ENCODE measurements around the gene COMMD10. TPM values are rescaled to one million over a fixed set of nuclear protein-coding genes. Genes with fewer than 3 reads are reported as not detected.
"Not testable (repeated sequence)": the region's sequence is repeated elsewhere in the genome, so short reads cannot be mapped to it uniquely, and the experiment has no call there.

The COMMD10 gene
- 39.9 and 46.1 TPM in 2 replicates for total RNA-seq

GRCh38 chr5:116084871-116085715, at the start of gene COMMD10:
COMMD10 (plus strand) TSS chr5:116085025.
- DNase-seq (ENCODE audit: low read depth, low spot score): peak; percentile 19

DNA sequence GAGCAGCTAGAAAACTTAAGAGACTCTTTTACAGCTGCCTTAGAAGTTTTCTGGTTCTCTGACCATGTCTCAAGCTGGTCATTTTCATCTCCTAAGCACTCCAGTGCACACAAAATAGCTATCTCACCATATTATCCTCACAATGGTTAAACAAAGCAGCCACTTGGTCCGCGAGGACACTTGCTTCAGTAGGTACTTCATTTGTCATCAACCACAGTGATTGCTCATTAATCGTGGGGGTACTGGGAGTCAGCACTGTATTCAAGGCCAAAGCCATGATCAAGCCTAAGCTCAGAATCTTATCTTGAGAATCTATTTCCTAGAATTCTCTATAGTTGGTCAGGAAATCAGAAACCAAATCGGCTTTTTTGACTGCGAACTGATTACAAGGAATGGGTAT, 49.7 kb upstream of the COMMD10 start:
- DNase-seq (ENCODE audit: low read depth, low spot score): no peak

DNA sequence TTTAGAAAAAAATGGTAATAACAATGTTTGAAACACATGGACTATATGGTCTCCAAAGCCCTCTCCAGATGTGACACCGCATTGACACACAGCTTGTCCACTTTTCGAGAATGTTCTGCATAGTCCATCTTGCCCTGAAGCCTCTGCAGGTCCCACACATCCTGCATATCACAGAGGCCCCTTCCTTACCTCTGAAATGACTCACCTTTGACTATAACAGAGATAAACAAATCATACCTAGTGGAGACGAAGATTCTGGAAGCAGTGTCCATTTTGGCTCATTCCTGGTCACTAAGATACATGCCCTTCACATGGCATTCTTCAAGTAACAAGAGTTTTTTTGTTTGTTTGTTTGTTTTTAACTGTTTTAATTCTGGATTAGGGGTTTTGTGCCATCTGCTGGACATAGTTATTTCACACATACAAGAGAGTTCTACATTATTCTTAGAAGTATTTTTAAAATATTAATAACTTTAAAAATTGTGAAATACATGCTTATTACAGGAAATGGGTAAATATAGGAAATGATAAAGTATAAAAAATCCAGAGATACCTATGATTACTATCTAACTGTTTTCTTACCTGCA, 47.5 kb upstream of the COMMD10 start:
- DNase-seq (ENCODE audit: low read depth, low spot score): no peak

DNA sequence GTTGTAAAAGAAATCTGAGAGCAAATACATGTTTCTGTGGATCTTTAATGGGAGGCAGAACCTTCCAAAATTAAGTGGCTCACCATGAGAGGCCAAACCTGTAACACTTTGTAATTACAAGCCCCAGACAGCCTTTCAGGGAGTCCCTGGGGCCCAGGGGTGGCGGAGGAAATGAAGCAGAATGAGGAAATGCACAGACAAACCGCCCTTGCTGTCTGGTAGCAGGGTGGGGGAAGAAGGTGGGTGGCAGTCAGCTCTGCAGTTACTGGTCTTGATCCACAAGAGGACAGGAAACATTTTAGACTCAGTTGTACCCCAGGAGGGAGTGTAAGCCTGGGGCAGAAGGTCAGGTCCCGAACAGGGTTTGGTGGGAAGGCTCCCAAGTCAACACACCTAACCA, 46.0 kb upstream of the COMMD10 start:
- DNase-seq (ENCODE audit: low read depth, low spot score): no peak

GRCh38 chr5:116042375-116042774, 42.5 kb upstream of the COMMD10 start:
- no peak for DNase-seq (ENCODE audit: low read depth, low spot score)

GRCh38 chr5:116044073-116044472, 40.8 kb upstream of the COMMD10 start:
- no peak for DNase-seq (ENCODE audit: low read depth, low spot score)

- DNase-seq (ENCODE audit: low read depth, low spot score): no peak
These were observed 39.0 kb upstream of the COMMD10 start for GRCh38 chr5:116045821-116046220.

GRCh38 chr5:116046261-116046660, 38.6 kb upstream of the COMMD10 start:
- DNase-seq (ENCODE audit: low read depth, low spot score): no peak

DNA sequence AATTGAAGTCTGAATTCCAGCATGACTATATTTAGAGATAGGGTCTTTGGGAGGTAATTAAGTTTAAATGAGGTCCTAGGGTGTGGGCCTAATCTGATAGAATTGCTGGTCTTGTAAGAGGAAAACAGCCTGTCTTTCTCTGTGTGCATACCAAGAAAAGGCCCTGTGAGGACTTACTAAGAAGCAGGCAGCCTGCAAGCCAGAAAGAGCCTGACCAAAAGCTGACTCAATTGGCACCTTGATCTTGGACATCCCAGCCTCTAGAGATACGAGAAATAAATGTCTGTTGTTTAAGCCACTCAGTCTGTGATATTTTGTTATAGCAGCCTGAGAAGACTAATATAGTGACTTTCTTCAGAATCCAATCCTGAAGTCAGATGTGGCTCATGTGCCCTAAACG, 38.0 kb upstream of the COMMD10 start:
- DNase-seq (ENCODE audit: low read depth, low spot score): no peak

DNA sequence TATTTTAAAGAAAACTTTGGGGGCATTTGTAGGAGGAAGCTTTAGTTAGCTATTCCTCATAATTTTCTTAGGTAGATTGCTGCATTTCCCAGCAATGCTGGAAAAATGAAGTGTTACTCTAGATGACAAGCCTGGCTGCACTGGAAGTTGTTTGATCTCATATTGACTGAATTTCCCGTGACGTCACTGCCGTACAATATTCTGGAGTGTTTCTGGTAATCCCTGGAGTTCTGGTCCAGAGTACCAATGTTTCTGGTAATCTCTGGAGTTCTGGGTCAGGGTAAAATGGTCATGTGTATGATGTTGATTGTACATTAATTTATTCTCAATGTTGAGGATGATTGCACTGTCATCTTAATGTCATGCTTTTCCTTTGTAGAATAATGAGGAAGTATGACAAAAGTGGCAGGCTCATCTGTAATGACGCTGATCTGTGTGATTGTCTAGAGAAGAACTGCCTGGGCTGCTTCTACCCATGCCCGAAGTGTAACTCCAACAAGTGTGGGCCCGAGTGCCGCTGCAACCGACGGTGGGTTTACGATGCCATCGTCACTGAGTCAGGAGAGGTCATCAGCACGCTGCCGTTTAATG, 26.4 kb upstream of the COMMD10 start:
- DNase-seq (ENCODE audit: low read depth, low spot score): no peak

DNA sequence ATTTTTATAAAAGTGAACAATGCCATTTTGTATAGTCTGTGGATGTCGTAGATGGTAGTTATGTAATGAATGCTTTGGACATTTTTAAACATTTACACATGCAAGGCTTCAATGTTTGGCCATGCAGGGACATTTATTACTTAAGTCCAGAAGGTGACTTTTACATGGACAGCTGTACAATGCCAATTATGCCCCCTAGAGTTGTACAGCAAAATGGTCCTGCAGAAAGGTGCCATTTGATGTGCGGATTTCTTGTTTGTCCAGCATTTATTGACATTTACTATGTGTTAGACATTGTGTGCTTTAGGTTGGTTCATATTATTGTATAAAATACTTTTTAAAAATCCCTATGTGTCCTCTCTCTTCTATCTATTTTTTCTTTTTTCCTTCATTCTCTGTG, 22.5 kb upstream of the COMMD10 start:
- DNase-seq (ENCODE audit: low read depth, low spot score): no peak

DNA sequence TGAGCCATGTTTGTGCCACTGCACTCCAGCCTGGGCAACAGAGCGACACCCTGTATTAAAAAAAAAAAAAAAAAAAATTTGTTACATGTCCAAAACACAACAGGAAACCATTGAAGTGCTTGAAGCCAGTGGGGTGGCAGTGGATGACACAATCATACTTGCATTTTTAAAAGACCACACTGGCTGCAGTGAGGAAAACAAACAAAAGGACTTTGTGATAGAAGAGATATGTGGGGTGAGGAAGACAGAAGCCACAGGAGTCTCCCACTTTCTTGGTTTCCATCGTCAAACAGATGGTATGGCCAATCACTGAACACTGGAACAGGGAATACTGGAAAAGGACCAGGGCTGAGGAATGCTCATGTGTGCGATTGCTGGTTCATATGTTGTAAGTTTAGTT, 20.9 kb upstream of the COMMD10 start:
- no peak for DNase-seq (ENCODE audit: low read depth, low spot score)

GRCh38 chr5:116068028-116068632, 16.7 kb upstream of the COMMD10 start:
- peak; percentile 20 for DNase-seq (ENCODE audit: low read depth, low spot score)

GRCh38 chr5:116071211-116071610, 13.6 kb upstream of the COMMD10 start:
- DNase-seq (ENCODE audit: low read depth, low spot score): no peak

DNA sequence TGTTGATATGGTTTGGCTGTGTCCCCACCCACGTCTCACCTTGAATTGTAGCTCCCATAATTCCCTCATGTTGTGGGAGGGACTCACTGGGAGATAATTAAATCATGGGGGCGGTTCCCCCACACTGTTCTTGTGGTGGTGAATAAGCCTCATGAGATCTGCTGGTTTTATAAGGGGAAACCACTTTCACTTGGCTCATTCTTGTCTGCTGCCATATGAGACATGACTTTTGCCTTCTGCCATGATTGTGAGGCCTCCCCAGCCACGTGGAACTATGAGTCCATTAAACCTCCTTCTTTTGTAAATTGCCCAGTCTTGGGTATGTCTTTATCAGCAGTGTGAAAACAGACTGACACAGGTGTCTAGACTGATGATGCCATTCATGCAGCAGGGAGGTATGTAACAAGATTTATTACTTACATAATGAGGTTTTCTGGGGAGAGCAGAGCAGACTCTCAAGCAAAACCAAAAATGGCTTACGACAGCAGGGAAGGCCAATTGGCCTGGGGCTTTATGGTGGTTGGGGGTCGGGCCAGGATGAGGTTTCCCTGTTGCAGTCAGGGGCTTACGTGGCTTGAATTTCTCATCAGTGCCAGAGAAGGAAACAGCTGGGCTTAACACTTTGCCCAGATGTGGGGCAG, 9.5 kb upstream of the COMMD10 start:
- DNase-seq (ENCODE audit: low read depth, low spot score): no peak

DNA sequence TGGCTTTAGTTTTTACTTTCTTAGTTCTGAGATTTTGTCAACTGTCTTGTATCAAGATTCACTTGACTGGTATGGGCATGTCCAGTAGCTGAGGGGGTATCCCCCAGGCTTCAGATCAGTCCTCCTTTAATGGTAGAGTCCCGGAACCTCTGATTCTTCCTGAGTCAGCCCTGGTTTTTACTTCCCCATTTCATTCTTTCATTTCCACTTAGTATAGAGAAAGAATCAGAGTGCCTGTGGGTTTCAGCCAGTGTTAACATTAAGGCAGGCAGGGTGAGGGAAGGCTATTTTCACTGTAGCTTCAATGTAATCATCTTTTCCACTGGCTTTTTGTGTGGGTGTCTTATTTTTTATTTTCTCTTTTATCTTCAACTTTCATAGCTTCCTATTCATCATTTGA, 8.3 kb upstream of the COMMD10 start:
- DNase-seq (ENCODE audit: low read depth, low spot score): no peak

DNA sequence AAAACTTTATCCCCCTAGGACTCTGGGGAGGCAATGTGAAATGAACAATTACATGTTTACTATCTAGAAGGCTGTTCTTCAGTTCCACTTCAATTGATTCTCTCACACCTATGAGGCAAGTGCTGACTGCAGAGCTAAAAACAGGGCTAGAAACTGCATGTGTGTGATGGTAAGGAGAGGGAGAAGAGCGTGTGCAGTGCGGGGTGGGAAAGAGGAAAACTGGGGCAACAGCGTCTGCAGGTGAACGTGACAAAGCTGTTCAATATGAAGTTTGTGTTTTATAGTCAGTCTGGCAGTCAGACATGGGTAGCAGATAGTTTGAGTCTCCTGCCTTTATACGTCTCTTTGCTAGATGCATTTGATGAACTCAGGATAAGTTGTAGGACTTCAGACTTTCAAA, 6.6 kb upstream of the COMMD10 start:
- DNase-seq (ENCODE audit: low read depth, low spot score): no peak

DNA sequence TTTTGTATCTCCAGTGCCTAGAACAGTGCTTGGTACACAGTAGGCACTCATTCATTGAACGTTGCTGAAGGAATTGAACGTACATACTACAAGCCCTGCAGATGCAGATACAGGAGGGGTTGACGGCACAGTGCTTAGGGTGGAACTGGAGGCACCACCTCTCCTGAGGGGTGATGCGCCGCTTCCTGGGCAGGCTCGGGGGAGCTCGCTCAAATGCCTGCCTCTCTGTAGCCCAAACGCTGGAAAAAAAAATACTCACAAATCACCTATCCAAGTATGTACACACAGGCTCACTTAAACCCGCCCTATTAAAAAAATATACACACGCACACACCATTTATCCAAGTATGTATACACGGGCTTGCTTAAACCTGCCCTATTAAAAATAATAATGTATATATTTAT, 536 bp upstream of the COMMD10 start:
- DNase-seq (ENCODE audit: low read depth, low spot score): no peak

GRCh38 chr5:116086309-116086708, 1.5 kb downstream of the COMMD10 start:
- DNase-seq (ENCODE audit: low read depth, low spot score): not testable (repeated sequence)

DNA sequence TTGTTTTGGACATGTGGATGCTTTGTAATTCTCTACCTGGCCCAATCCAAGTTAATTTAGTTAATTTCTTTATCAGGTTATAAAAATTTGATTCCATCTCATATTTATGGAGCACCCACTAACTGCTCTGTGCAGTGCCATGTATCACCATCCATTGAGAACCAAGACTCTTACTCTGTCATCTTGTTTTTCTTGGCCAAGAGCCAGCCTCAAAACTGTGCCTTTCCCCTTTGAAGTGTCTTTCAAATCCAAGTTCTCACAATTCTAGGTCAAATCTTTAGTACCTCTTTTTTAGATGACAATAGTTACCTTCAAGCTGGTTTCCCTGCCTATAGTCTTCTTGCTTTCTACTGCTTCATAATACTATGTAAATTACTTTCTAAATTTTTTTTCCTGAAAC, 3.2 kb downstream of the COMMD10 start:
- DNase-seq (ENCODE audit: low read depth, low spot score): no peak

GRCh38 chr5:116090302-116090701, 5.5 kb downstream of the COMMD10 start:
- no peak for DNase-seq (ENCODE audit: low read depth, low spot score)

DNA sequence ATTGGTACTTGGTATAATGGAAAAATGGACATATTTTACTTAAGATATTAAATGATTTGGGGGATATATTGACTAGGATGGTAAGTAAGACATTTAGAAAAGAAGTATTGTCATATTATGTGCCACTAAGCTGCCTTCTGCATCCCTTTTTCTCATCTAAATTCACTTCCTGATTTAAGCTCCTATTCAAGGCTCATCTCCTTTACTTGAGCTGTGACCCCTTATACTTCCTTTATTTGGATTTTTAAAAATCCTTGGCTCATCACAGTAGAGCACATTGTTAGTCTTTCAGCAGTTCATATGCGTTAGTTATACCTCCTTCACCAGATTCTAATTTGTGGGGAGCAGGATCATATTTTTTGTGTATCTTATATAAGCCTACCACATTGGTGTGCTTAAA, 6.6 kb downstream of the COMMD10 start:
- no peak for DNase-seq (ENCODE audit: low read depth, low spot score)
